ENCODE measurements around the gene SSH3.

SSH3 gene

DNA sequence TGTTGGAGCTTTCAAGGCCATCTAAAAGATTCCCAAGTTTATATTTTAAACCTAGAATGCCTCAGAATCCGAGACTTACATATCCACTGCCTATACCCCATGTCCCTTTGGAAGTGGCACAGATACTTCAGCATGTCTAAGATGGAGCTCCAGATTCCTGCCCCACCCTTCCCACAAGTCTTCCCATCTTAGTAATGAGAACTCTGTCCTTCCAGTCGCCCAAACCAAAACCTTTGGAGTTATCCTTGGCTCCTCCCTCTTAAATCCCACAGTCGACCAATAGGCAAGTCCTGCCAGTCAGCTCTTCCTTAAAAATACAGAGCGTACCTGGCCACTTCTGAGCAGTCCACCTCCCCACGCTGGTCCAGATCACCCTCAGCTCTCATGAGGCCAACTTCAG lies 45.7 kb downstream of the SSH3 start:
- H3K9me3 ChIP-seq (ENCODE audit: control insufficient read depth, insufficient read depth, low read length) = no peaks in the 10 kb centered on the region
- peaks cover 24% of the 10 kb centered on the region for H3K79me2 ChIP-seq (ENCODE audit: control insufficient read depth, low read length)
- H3F3A ChIP-seq (ENCODE audit: control insufficient read depth, insufficient read depth) = peaks cover 28% of the 10 kb centered on the region
- H3K4me1 ChIP-seq (ENCODE audit: control insufficient read depth, low read length) = peaks cover 70% of the 10 kb centered on the region
- H3K27me3 ChIP-seq (ENCODE audit: control insufficient read depth, low read length) = no peaks in the 10 kb centered on the region
- no peak overlapping the region for H3K4me3 ChIP-seq (ENCODE audit: low read length)
- no peak for TF ChIP-seq EZH2phosphoT487 (IDR thresholded peaks at IDR 0.05; ENCODE audit: borderline replicate concordance, low read length)
- TF ChIP-seq, protein P1, sequence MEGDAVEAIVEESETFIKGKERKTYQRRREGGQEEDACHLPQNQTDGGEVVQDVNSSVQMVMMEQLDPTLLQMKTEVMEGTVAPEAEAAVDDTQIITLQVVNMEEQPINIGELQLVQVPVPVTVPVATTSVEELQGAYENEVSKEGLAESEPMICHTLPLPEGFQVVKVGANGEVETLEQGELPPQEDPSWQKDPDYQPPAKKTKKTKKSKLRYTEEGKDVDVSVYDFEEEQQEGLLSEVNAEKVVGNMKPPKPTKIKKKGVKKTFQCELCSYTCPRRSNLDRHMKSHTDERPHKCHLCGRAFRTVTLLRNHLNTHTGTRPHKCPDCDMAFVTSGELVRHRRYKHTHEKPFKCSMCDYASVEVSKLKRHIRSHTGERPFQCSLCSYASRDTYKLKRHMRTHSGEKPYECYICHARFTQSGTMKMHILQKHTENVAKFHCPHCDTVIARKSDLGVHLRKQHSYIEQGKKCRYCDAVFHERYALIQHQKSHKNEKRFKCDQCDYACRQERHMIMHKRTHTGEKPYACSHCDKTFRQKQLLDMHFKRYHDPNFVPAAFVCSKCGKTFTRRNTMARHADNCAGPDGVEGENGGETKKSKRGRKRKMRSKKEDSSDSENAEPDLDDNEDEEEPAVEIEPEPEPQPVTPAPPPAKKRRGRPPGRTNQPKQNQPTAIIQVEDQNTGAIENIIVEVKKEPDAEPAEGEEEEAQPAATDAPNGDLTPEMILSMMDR (IDR thresholded peaks at IDR 0.05; ENCODE audit: low read depth, low read length, poor library complexity, severe bottlenecking) = no peak
- no peaks in the 10 kb centered on the region for H4K20me1 ChIP-seq (ENCODE audit: control insufficient read depth, insufficient read depth, low read depth, low read length)
- no peak overlapping the region for H3K4me2 ChIP-seq (ENCODE audit: low read length)
- peaks cover 24% of the 10 kb centered on the region for H3K36me3 ChIP-seq (ENCODE audit: control insufficient read depth, low read length)
- no peak overlapping the region for H3K27ac ChIP-seq (ENCODE audit: low read depth, low read length)
- no peaks in the 10 kb centered on the region for H3K9me2 ChIP-seq (replicated peaks; ENCODE audit: control insufficient read depth, low read length)

DNA sequence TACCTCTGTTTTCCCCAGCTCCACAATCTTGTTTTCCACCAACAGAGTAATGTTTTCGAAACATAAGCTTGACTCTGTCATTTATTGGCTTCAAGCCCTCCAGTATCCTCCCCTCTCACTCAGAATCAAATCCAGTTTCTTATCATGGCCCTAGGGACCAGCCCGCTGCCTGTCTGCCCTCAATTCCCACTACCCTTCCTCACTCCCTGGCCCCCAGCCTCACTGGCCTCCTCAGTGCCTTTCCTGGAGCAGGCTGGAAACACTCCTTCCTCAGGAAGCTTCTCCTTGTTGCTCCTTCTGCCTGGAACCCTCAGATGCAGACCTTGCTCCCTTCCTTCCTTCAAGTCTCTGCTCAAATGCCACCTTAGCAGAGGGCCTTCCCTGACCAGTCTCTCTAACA lies 46.1 kb downstream of the SSH3 start:
- no peaks in the 10 kb centered on the region for H4K20me1 ChIP-seq (ENCODE audit: control insufficient read depth, insufficient read depth, low read depth, low read length)
- no peaks in the 10 kb centered on the region for H3K27me3 ChIP-seq (ENCODE audit: control insufficient read depth, low read length)
- H3K9me3 ChIP-seq (ENCODE audit: control insufficient read depth, insufficient read depth, low read length) = no peaks in the 10 kb centered on the region
- peaks cover 24% of the 10 kb centered on the region for H3K79me2 ChIP-seq (ENCODE audit: control insufficient read depth, low read length)
- peak overlapping the region; percentile 31 for H3K4me2 ChIP-seq (ENCODE audit: low read length)
- H3K4me3 ChIP-seq (ENCODE audit: low read length) = no peak overlapping the region
- no peaks in the 10 kb centered on the region for H3K9me2 ChIP-seq (replicated peaks; ENCODE audit: control insufficient read depth, low read length)
- no peak overlapping the region for H3K27ac ChIP-seq (ENCODE audit: low read depth, low read length)
- peaks cover 28% of the 10 kb centered on the region for H3K36me3 ChIP-seq (ENCODE audit: control insufficient read depth, low read length)
- H3K4me1 ChIP-seq (ENCODE audit: control insufficient read depth, low read length) = peaks cover 70% of the 10 kb centered on the region
- no peak for TF ChIP-seq EZH2phosphoT487 (IDR thresholded peaks at IDR 0.05; ENCODE audit: borderline replicate concordance, low read length)
- TF ChIP-seq, protein P1 (IDR thresholded peaks at IDR 0.05; ENCODE audit: low read depth, low read length, poor library complexity, severe bottlenecking) = no peak
- peaks cover 32% of the 10 kb centered on the region for H3F3A ChIP-seq (ENCODE audit: control insufficient read depth, insufficient read depth)

DNA sequence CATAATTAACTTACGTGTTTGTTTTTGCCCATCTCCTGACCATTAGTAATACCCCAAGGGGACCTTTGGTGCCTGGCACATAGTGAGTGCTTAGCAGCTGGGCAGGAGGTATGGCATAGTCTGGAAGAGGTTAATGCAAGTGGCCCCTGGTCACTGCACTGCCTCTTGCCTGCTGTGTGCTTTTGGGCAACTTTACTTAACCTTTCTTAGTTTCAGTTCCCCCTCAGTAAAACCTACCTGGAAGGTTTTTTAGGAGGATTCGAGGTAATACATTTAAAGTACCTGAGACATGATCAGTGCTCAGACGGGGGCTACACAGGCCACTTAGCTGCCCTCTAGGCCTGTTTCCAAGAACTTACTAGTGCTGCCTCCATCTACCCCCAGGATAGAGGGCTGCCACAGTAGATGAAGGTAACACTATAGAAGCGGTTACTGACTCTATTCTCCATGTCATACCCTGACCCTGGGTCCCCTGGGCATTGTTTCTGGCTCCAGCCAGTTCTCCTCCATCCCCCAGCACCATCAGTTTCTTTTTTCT lies 46.7 kb downstream of the SSH3 start:
- Histone ChIP-seq H3K9me2 (replicated peaks; ENCODE audit: control insufficient read depth, low read length) (no peaks in the 10 kb centered on the region), H3K79me2 (ENCODE audit: control insufficient read depth, low read length) (peaks cover 30% of the 10 kb centered on the region), H4K20me1 (ENCODE audit: control insufficient read depth, insufficient read depth, low read depth, low read length) (no peaks in the 10 kb centered on the region), H3F3A (ENCODE audit: control insufficient read depth, insufficient read depth) (peaks cover 37% of the 10 kb centered on the region), H3K36me3 (ENCODE audit: control insufficient read depth, low read length) (peaks cover 33% of the 10 kb centered on the region), H3K4me1 (ENCODE audit: control insufficient read depth, low read length) (peaks cover 70% of the 10 kb centered on the region), H3K9me3 (ENCODE audit: control insufficient read depth, insufficient read depth, low read length) (no peaks in the 10 kb centered on the region), H3K4me2 (ENCODE audit: low read length) (peak overlapping the region; percentile 31), H3K27ac (ENCODE audit: low read depth, low read length) (no peak overlapping the region), H3K4me3 (ENCODE audit: low read length) (no peak overlapping the region), H3K27me3 (ENCODE audit: control insufficient read depth, low read length) (no peaks in the 10 kb centered on the region)
- TF ChIP-seq, protein P1 (IDR thresholded peaks at IDR 0.05; ENCODE audit: low read depth, low read length, poor library complexity, severe bottlenecking) = no peak
- no peak for TF ChIP-seq EZH2phosphoT487 (IDR thresholded peaks at IDR 0.05; ENCODE audit: borderline replicate concordance, low read length)

All from DOHH2 (cell line).